Vagina (tissue), 2 donors: ENCODE measurements around the gene RBP5. TPM values are rescaled to one million over a fixed set of nuclear protein-coding genes. Genes with fewer than 3 reads are reported as not detected.

Source experiments
- DNase-seq, 2 donors: peaks; one replicate each; pipeline ENCODE4 v3.0.0-alpha.2; 2017; ENCODE audit errors: extremely low spot score in 2 of 2
- H3K27ac ChIP-seq: fragments of 200-600 bp; sonication (generic); one replicate; pipeline ENCODE4 v1.5.1; 2019
- H3K27me3 ChIP-seq: fragments of 200-600 bp; sonication (generic); one replicate; pipeline ENCODE4 v1.5.1; 2019
- H3K36me3 ChIP-seq, 2 donors: fragments of 200-600 bp; sonication (generic); one replicate each; pipeline ENCODE4 v1.5.1; 2017 to 2019
- H3K4me1 ChIP-seq: fragments of 200-600 bp; sonication (generic); one replicate; pipeline ENCODE4 v1.5.1; 2019
- H3K4me3 ChIP-seq, 2 donors: fragments of 200-600 bp; sonication (generic); 1 replicate in 1 of 2; 2 replicates in 1 of 2; pipeline ENCODE4 v1.5.1; 2016 to 2019
- H3K9me3 ChIP-seq: fragments of 200-600 bp; sonication (generic); one replicate; pipeline ENCODE4 v1.5.1; 2019
- POLR2A ChIP-seq, 2 donors: fragments of 450-650 bp; IDR thresholded peaks; one replicate each; pipeline ENCODE4 v1.6.1; 2017; ENCODE audit warnings: antibody characterized with exemption in 2 of 2, mild to moderate bottlenecking in 2 of 2, moderate library complexity in 2 of 2
- POLR2AphosphoS5 ChIP-seq, 2 donors: sonication (generic); formaldehyde crosslinking; IDR thresholded peaks; one replicate each; pipeline ENCODE4 v1.9.0; 2017; ENCODE audit warnings: antibody characterized with exemption in 2 of 2, mild to moderate bottlenecking in 2 of 2, low read depth in 1 of 2; ENCODE audit not compliant: insufficient read depth in 1 of 2
- intact Hi-C: fragments of 100-400 bp; cut with DNase I; formaldehyde crosslinking; loops from one replicate; pipeline ENCODE4 v1.15.1; 2023
- total RNA-seq: library from RNA; depleted of rRNA; stranded (reverse); fragments of >200 nt; gene quantifications from one replicate; pipeline ENCODE4 v1.2.3, GENCODE V29; 2016
- TF ChIP-seq, protein P1 (sequence below), 3 experiments: fragments of 450-650 bp in 2 of 3; fragments of 200-600 bp in 1 of 3; sonication (generic) in 1 of 3; IDR thresholded peaks; one replicate each; pipeline ENCODE4 v1.5.1; 2017 to 2019; ENCODE audit warnings: antibody characterized with exemption in 3 of 3, mild to moderate bottlenecking in 2 of 3, moderate library complexity in 2 of 3

The RBP5 gene
- total RNA-seq, 1 donor from 2014 or later, result 3.7 TPM

GRCh38 chr12:7143564-7143963 is 14.9 kb upstream of the RBP5 start:
- H3K9me3 ChIP-seq, result no peaks in the 10 kb centered on the region
- intact Hi-C loops, result no loop called here
- peaks cover 0 to 8% of the 10 kb centered on the region in 2 donors for H3K36me3 ChIP-seq
- H3K4me3 ChIP-seq, result no peak overlapping the region
- no peak for DNase-seq
- no peaks in the 10 kb centered on the region for H3K27me3 ChIP-seq
- TF ChIP-seq POLR2A (IDR thresholded peaks at IDR 0.05), result no peak
- TF ChIP-seq POLR2AphosphoS5 (IDR thresholded peaks at IDR 0.05; ENCODE audit: insufficient read depth in 1 of 2, low read depth in 1 of 2), result no peak
- TF ChIP-seq, protein P1, sequence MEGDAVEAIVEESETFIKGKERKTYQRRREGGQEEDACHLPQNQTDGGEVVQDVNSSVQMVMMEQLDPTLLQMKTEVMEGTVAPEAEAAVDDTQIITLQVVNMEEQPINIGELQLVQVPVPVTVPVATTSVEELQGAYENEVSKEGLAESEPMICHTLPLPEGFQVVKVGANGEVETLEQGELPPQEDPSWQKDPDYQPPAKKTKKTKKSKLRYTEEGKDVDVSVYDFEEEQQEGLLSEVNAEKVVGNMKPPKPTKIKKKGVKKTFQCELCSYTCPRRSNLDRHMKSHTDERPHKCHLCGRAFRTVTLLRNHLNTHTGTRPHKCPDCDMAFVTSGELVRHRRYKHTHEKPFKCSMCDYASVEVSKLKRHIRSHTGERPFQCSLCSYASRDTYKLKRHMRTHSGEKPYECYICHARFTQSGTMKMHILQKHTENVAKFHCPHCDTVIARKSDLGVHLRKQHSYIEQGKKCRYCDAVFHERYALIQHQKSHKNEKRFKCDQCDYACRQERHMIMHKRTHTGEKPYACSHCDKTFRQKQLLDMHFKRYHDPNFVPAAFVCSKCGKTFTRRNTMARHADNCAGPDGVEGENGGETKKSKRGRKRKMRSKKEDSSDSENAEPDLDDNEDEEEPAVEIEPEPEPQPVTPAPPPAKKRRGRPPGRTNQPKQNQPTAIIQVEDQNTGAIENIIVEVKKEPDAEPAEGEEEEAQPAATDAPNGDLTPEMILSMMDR (IDR thresholded peaks at IDR 0.05), result no peak
- H3K27ac ChIP-seq, result no peak overlapping the region
- H3K4me1 ChIP-seq, result no peaks in the 10 kb centered on the region

- Histone ChIP-seq H3K27me3 (no peaks in the 10 kb centered on the region), H3K36me3 (peaks cover 0 to 8% of the 10 kb centered on the region in 2 donors), H3K27ac (no peak overlapping the region), H3K4me1 (no peaks in the 10 kb centered on the region), H3K9me3 (no peaks in the 10 kb centered on the region), H3K4me3 (no peak overlapping the region)
- DNase-seq, result no peak
- intact Hi-C loops, result no loop called here
- TF ChIP-seq POLR2A (IDR thresholded peaks at IDR 0.05) (no peak), POLR2AphosphoS5 (IDR thresholded peaks at IDR 0.05; ENCODE audit: insufficient read depth in 1 of 2, low read depth in 1 of 2) (no peak)
- TF ChIP-seq, protein P1 (IDR thresholded peaks at IDR 0.05), result no peak
These were observed 14.2 kb upstream of the RBP5 start for GRCh38 chr12:7142809-7143465.

- Histone ChIP-seq H3K27me3 (no peaks in the 10 kb centered on the region), H3K27ac (no peak overlapping the region), H3K4me1 (no peaks in the 10 kb centered on the region), H3K36me3 (peaks cover 0 to 8% of the 10 kb centered on the region in 2 donors), H3K4me3 (no peak overlapping the region), H3K9me3 (no peaks in the 10 kb centered on the region)
- intact Hi-C loops, result no loop called here
- TF ChIP-seq POLR2AphosphoS5 (IDR thresholded peaks at IDR 0.05; ENCODE audit: insufficient read depth in 1 of 2, low read depth in 1 of 2) (no peak), POLR2A (IDR thresholded peaks at IDR 0.05) (no peak)
- TF ChIP-seq, protein P1 (IDR thresholded peaks at IDR 0.05), result peak; percentile 27 to 58 (median 39)
- DNase-seq, result no peak
These were observed 13.5 kb upstream of the RBP5 start for GRCh38 chr12:7142056-7142644.

GRCh38 chr12:7141351-7142005 is 12.8 kb upstream of the RBP5 start:
- Histone ChIP-seq H3K27me3 (no peaks in the 10 kb centered on the region), H3K9me3 (no peaks in the 10 kb centered on the region), H3K4me1 (no peaks in the 10 kb centered on the region), H3K36me3 (peaks cover 0 to 8% of the 10 kb centered on the region in 2 donors), H3K27ac (no peak overlapping the region), H3K4me3 (no peak overlapping the region)
- intact Hi-C loops, result no loop called here
- TF ChIP-seq, protein P1 (IDR thresholded peaks at IDR 0.05), result no peak
- TF ChIP-seq POLR2A (IDR thresholded peaks at IDR 0.05) (no peak), POLR2AphosphoS5 (IDR thresholded peaks at IDR 0.05; ENCODE audit: insufficient read depth in 1 of 2, low read depth in 1 of 2) (no peak)
- DNase-seq, result no peak

GRCh38 chr12:7139200-7139599 is 10.5 kb upstream of the RBP5 start:
- Histone ChIP-seq H3K27ac (no peak overlapping the region), H3K9me3 (no peaks in the 10 kb centered on the region), H3K36me3 (peaks cover 0 to 13% of the 10 kb centered on the region in 2 donors), H3K4me3 (no peak overlapping the region), H3K27me3 (no peaks in the 10 kb centered on the region), H3K4me1 (no peaks in the 10 kb centered on the region)
- TF ChIP-seq POLR2AphosphoS5 (IDR thresholded peaks at IDR 0.05; ENCODE audit: insufficient read depth in 1 of 2, low read depth in 1 of 2) (no peak), POLR2A (IDR thresholded peaks at IDR 0.05) (no peak)
- TF ChIP-seq, protein P1 (IDR thresholded peaks at IDR 0.05), result no peak
- intact Hi-C loops, result no loop called here
- DNase-seq, result no peak
